Progenitor cell of endocrine pancreas (in vitro differentiated cells): ENCODE results near the gene MFAP4. TPM values are rescaled to one million over a fixed set of nuclear protein-coding genes. Genes with fewer than 3 reads are reported as not detected.

ENCODE experiments used
- DNase-seq: peaks from one replicate; pipeline ENCODE4 v3.0.0; 2021; ENCODE audit warnings: low spot score; ENCODE audit not compliant: unreplicated experiment
- H3K27ac Mint-ChIP-seq: 2 replicates; pipeline ENCODE4 v1.8.0; 2021; ENCODE audit warnings: mild to moderate bottlenecking, moderate library complexity, mixed read lengths
- H3K27me3 Mint-ChIP-seq: 2 replicates; pipeline ENCODE4 v1.8.0; 2021; ENCODE audit warnings: mixed read lengths
- H3K36me3 Mint-ChIP-seq: 2 replicates; pipeline ENCODE4 v1.8.0; 2022; ENCODE audit warnings: mixed read lengths; ENCODE audit not compliant: insufficient read depth
- H3K4me1 Mint-ChIP-seq: 2 replicates; pipeline ENCODE4 v1.8.0; 2021; ENCODE audit warnings: low read depth, mixed read lengths
- H3K4me3 Mint-ChIP-seq: 2 replicates; pipeline ENCODE4 v1.8.0; 2021; ENCODE audit warnings: low read depth, mild to moderate bottlenecking, moderate library complexity, mixed read lengths
- H3K9me3 Mint-ChIP-seq: 2 replicates; pipeline ENCODE4 v1.8.0; 2021; ENCODE audit warnings: low read depth, mixed read lengths
- CTCF ChIP-seq: fragments of 200-600 bp; sonication (generic); IDR thresholded peaks from one replicate; pipeline ENCODE4 v1.5.0; 2021; ENCODE audit warnings: antibody characterized with exemption, mild to moderate bottlenecking; ENCODE audit not compliant: unreplicated experiment
- total RNA-seq: library from RNA; stranded (reverse); gene quantifications from 2 replicates; pipeline ENCODE4 v1.2.1, GENCODE V29; 2021

The MFAP4 gene
- total RNA-seq, 1 donor from 2014 or later: 2.3 TPM

GRCh38 chr17:19380481-19381301, 6.3 kb downstream of the MFAP4 start:
- peak overlapping the region; percentile 12 for H3K4me3 Mint-ChIP-seq
- H3K27me3 Mint-ChIP-seq: no peaks in the 10 kb centered on the region
- H3K4me1 Mint-ChIP-seq: peaks cover 16% of the 10 kb centered on the region
- TF ChIP-seq CTCF: no peak
- peaks cover 16% of the 10 kb centered on the region for H3K36me3 Mint-ChIP-seq
- no peak for DNase-seq
- H3K9me3 Mint-ChIP-seq: no peaks in the 10 kb centered on the region
- no peak overlapping the region for H3K27ac Mint-ChIP-seq

- H3K36me3 Mint-ChIP-seq: peaks cover 13% of the 10 kb centered on the region
- peak overlapping the region; percentile 93 for H3K4me3 Mint-ChIP-seq
- peaks cover 14% of the 10 kb centered on the region for H3K4me1 Mint-ChIP-seq
- no peaks in the 10 kb centered on the region for H3K27me3 Mint-ChIP-seq
- no peak for DNase-seq
- H3K9me3 Mint-ChIP-seq: no peaks in the 10 kb centered on the region
- no peak for TF ChIP-seq CTCF
- H3K27ac Mint-ChIP-seq: peak overlapping the region; percentile 88
These were observed 7.5 kb downstream of the MFAP4 start for GRCh38 chr17:19379361-19380065.

GRCh38 chr17:19378416-19379360, 8.3 kb downstream of the MFAP4 start, which contains the start of gene MAPK7:
MAPK7 (plus strand) TSS chr17:19378498; CDS start chr17:19378901, 403 bp downstream.
- Mint-ChIP-seq H3K4me3 (peak within 1 kb of the TSS; percentile 93), H3K36me3 (peaks cover 10% of the 10 kb centered on the region), H3K27me3 (no peaks in the 10 kb centered on the region), H3K4me1 (peaks cover 14% of the 10 kb centered on the region), H3K27ac (peak within 1 kb of the TSS; percentile 96), H3K9me3 (no peaks in the 10 kb centered on the region)
- TF ChIP-seq CTCF: no peak
- DNase-seq: no peak

GRCh38 chr17:19377602-19378415, 9.2 kb downstream of the MFAP4 start:
- peaks cover 10% of the 10 kb centered on the region for H3K36me3 Mint-ChIP-seq
- peak overlapping the region; percentile 93 for H3K4me3 Mint-ChIP-seq
- DNase-seq: peak; percentile 99
- H3K27ac Mint-ChIP-seq: peak overlapping the region; percentile 96
- H3K27me3 Mint-ChIP-seq: no peaks in the 10 kb centered on the region
- no peaks in the 10 kb centered on the region for H3K9me3 Mint-ChIP-seq
- H3K4me1 Mint-ChIP-seq: peaks cover 14% of the 10 kb centered on the region
- no peak for TF ChIP-seq CTCF
